Motor neuron (in vitro differentiated cells): Measurements from ENCODE around the gene SUPV3L1. TPM values are rescaled to one million over a fixed set of nuclear protein-coding genes. Genes with fewer than 3 reads are reported as not detected.

ENCODE experiments used
- ATAC-seq, 8 experiments: fragments of 200-7000 bp; cut with Tn5 transposase; replicated peaks in 6 of 8; 2 replicates each; pipeline ENCODE4 v1.8.0; 2021; ENCODE audit warnings: mild to moderate bottlenecking in 8 of 8, moderate library complexity in 8 of 8
- H3K27ac ChIP-seq, 2 donors: fragments of 250-450 bp; sonication (Bioruptor Pico); 2 replicates each; pipeline ENCODE4 v1.9.0; 2021; ENCODE audit warnings: antibody characterized with exemption in 2 of 2, mild to moderate bottlenecking in 2 of 2, moderate library complexity in 1 of 2
- H3K4me1 ChIP-seq, 2 donors: fragments of 250-450 bp; sonication (Bioruptor Pico); replicated peaks in 1 of 2; 2 replicates each; pipeline ENCODE4 v1.6.1; 2021; ENCODE audit warnings: antibody characterized with exemption in 2 of 2, mild to moderate bottlenecking in 2 of 2, moderate library complexity in 1 of 2
- H3K4me3 ChIP-seq, 5 donors: fragments of 250-450 bp; sonication (Bioruptor Pico); 2 replicates each; pipeline ENCODE4 v1.9.0; 2021; ENCODE audit warnings: antibody characterized with exemption in 5 of 5, mild to moderate bottlenecking in 5 of 5, moderate library complexity in 4 of 5
- WGBS, 10 experiments: fragments of 450-650 bp; shearing (Covaris generic); methylation state at CpG; one replicate each; pipeline ENCODE4 v1.0.0; 2022; 5-methylcytosine and 5-hydroxymethylcytosine counted together
- in situ Hi-C, 9 experiments: fragments of 400-800 bp; cut with MboI; loops; one replicate each; pipeline ENCODE4 v1.15.0; 2021; ENCODE audit warnings: low sequenced_read_pairs in 9 of 9, low pct_unique_long_range_greater_than_20kb in 2 of 9; ENCODE audit not compliant: unreplicated experiment in 9 of 9
- total RNA-seq, 8 experiments: library from RNA; unstranded; fragments of 300-600 nt; gene quantifications; 2 replicates each; pipeline versions ENCODE4 v1.2.3 to v1.2.4, GENCODE V29; 2022

SUPV3L1 gene
- total RNA-seq, 8 experiments from 2014 or later: 25.3 to 67.5 (median 37.4) TPM

DNA sequence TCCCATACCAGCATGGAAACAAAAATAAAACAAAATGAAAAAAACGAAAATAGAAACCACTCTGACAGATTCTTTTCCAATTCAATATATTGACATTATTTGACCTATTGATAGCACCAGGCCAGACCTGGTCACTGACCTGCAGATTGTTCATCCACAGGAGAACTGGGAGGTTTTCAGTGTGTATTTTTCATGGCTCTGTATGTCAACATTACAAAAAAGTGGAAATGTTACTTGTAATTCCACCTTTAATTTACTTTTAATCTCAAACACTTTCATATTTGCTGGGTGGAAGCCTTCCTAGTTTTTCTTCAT lies 43.0 kb downstream of the SUPV3L1 start:
- H3K4me3 ChIP-seq: no peak overlapping the region
- in situ Hi-C loops: loop anchor here in 2 of 9 experiments (10.0 to 25.0 kb wide), 2 partner anchors 172 to 414 kb away; partner anchors contain the start of gene FAM241B (in 1 of the 2)
- WGBS, 10 experiments: 0 to 40% (median 9%) methylated on average over 1 of the region's 1 CpG; no CpG with 5 or more reads in 4 of the 10 experiments
- H3K4me1 ChIP-seq: peaks cover 4 to 9% of the 10 kb centered on the region in 2 donors
- no peak for ATAC-seq
- no peak overlapping the region for H3K27ac ChIP-seq

DNA sequence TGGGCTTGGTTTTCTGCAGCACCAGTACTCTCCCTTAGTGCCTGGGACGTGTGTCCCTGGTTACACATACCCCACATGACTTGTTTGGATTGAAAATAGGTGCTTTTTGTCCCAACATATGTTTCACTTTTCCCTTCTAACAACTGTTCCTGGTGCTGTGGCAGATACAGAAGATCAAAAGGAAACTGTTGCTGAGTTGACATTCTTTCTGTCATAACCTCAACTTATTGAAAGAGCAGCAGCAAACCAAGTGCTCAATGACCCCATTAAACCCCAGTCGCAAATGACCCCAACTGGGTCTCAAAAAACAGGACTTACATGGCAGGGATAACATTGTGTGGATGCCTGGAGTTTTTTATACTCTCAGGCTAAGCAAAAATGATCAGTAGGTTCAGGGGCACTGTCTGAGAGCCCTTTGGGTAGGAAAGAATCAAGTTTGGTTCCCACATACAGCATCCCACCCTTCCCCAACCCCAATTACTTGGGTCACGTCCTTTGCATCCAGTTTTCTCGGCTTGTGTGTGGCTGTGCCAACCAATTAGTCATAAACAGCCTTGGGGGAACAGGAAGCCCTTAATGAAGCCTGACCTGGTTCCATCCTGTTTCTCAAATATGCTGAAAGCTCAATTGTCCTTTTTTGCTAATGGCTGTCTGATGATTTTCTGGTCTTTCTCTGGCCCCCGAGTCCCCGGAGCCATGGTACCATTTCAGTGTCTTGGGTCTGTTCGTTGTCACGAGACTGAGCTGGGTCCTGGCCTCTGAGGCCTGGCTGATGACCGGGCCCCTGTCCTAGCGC lies 45.0 kb downstream of the SUPV3L1 start:
- 0 to 92% (median 80%) methylated on average over 1 to 10 of the region's 10 CpGs; no CpG with 5 or more reads in 1 of the 10 experiments for WGBS, 10 experiments
- in situ Hi-C loops: loop anchor here in 3 of 9 experiments (10.0 to 25.0 kb wide), 3 partner anchors 162 to 412 kb away; partner anchors contain the start of gene FAM241B (in 1 of the 3)
- H3K27ac ChIP-seq: peak overlapping the region in 1 of 2 donors; percentile 36
- peak in 1 of 8 experiments; percentile 18 for ATAC-seq
- H3K4me1 ChIP-seq: peaks cover 4 to 9% of the 10 kb centered on the region in 2 donors
- H3K4me3 ChIP-seq: no peak overlapping the region

DNA sequence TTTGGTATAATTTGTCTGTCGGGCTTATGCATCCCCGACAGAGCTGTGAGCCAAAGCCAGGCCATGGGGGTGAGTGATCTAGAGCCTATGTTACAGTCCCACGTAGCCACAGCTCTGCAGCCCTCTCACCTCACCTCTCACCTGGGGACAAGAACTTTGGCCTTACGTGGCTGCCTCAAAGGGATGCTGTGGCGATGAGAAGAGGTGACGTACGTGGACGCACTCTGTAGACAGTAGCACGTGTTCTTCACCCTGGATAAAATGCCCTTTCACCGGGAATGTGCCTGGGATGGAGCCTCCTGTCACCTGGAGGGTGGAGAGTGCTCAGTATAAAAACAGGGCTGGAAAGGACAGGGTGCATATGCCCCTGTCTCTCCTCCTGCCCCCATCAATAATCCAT lies 45.6 kb downstream of the SUPV3L1 start:
- peak in 2 of 8 experiments; percentile 25 to 46 for ATAC-seq
- peak overlapping the region in 1 of 2 donors; percentile 36 for H3K27ac ChIP-seq
- in situ Hi-C loops: loop anchor here in 2 of 9 experiments (10.0 to 25.0 kb wide), 2 partner anchors 162 to 169 kb away; no protein-coding TSS in a partner anchor
- H3K4me3 ChIP-seq: no peak overlapping the region
- 63 to 89% (median 80%) methylated on average over 2 to 8 of the region's 10 CpGs; no CpG with 5 or more reads in 7 of the 10 experiments for WGBS, 10 experiments
- peaks cover 4 to 9% of the 10 kb centered on the region in 2 donors for H3K4me1 ChIP-seq

DNA sequence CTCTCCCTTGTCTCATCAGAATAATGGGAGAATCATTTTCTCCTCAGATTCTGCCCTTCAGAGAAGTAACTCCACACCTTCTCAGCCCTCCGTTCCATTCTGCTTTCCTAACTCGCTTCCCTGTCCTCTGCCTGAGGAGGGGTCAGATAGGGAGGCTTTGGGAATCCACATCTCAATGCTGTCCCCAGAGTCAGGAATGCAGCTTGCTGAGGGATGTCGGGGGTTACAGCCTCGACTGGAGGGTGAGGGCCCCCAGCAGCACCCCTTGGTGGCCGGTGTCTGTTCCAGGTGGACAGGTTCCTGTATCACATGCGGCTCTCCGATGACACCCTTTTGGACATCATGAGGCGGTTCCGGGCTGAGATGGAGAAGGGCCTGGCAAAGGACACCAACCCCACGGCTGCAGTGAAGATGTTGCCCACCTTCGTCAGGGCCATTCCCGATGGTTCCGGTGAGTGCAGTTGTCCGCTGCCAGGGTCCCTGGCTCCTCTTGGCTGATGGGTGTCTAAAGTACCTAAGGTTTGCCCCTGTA lies 47.0 kb downstream of the SUPV3L1 start:
- no peak overlapping the region for H3K4me3 ChIP-seq
- 60 to 90% (median 79%) methylated on average over 1 to 8 of the region's 14 CpGs; no CpG with 5 or more reads in 5 of the 10 experiments for WGBS, 10 experiments
- ATAC-seq: no peak
- in situ Hi-C loops: loop anchor here in 2 of 9 experiments (10.0 to 25.0 kb wide), 2 partner anchors 160 to 168 kb away; no protein-coding TSS in a partner anchor
- H3K4me1 ChIP-seq: peaks cover 4 to 9% of the 10 kb centered on the region in 2 donors
- no peak overlapping the region for H3K27ac ChIP-seq

DNA sequence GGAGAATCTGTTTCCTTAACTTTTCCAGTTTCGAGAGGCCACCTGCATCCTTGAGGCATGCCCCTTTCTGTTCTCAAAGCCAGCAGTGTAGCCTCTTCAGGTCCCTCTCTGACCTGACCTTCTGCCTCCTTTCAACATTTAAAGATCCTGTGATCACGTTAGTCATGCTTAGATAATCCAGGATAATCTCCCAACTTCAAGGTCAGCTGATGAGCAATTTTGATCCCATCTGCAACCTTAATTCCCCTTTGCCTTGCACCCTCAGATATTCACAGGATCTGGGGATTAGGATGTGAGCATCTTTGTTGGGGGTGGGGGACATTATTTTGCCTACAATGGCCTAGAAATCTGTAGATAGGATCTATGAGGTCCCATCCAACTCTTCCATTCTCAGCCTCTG lies 48.1 kb downstream of the SUPV3L1 start:
- Histone ChIP-seq H3K4me1 (peaks cover 4 to 9% of the 10 kb centered on the region in 2 donors), H3K27ac (no peak overlapping the region), H3K4me3 (no peak overlapping the region)
- ATAC-seq: no peak
- in situ Hi-C loops: loop anchor here in 2 of 9 experiments (10.0 to 25.0 kb wide), 2 partner anchors 159 to 167 kb away; no protein-coding TSS in a partner anchor
- WGBS, 10 experiments: 29 to 100% (median 73%) methylated on average over 1 to 2 of the region's 2 CpGs; no CpG with 5 or more reads in 2 of the 10 experiments

DNA sequence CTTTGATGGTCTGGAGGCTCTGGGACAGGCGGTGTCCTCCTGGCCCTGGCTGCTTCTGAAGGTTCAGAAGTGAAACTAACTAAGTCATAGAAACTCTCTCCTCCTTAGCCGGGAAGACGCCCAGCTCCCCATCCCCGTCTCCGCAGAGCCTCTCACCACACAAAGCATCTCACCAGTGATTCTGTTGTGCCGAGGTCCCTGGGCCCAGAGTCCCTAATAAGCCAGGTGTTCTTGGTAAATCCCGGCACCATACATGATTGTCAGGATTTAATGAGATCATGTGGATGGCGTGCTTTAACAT lies 49.5 kb downstream of the SUPV3L1 start:
- Histone ChIP-seq H3K4me1 (peaks cover 4 to 9% of the 10 kb centered on the region in 2 donors), H3K27ac (no peak overlapping the region), H3K4me3 (no peak overlapping the region)
- in situ Hi-C loops: loop anchor here in 2 of 9 experiments (10.0 to 25.0 kb wide), 2 partner anchors 158 to 165 kb away; no protein-coding TSS in a partner anchor
- peak in 1 of 8 experiments; percentile 16 for ATAC-seq
- 68 to 100% (median 90%) methylated on average over 1 to 5 of the region's 8 CpGs; no CpG with 5 or more reads in 4 of the 10 experiments for WGBS, 10 experiments

DNA sequence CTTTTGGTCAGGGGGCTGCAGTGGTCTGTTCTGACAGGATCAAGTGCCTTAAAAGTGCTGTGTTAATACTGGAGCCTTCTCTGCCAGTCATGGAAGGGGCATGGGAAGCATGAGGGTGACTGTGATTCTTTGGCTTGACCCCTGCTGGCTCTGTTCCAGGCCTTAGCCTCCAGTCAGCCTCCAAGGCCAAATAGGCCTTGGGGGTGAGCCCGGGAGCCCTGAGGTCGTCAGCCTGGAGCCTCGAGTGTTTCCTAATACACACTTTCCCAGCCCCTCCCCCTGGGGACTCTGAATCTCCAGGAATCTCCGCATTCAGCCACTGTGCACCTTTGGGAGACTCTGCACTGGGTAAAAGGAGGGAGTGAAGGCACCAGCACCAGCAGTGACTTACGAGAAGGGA lies 50.1 kb downstream of the SUPV3L1 start:
- Histone ChIP-seq H3K4me1 (peaks cover 4 to 8% of the 10 kb centered on the region in 2 donors), H3K4me3 (no peak overlapping the region), H3K27ac (no peak overlapping the region)
- in situ Hi-C loops: loop anchor here in 7 of 9 experiments (10.0 to 25.0 kb wide), 4 partner anchors 155 to 175 kb away; no protein-coding TSS in a partner anchor
- no peak for ATAC-seq
- 0 to 100% (median 83%) methylated on average over 1 to 2 of the region's 5 CpGs; no CpG with 5 or more reads in 7 of the 10 experiments for WGBS, 10 experiments

DNA sequence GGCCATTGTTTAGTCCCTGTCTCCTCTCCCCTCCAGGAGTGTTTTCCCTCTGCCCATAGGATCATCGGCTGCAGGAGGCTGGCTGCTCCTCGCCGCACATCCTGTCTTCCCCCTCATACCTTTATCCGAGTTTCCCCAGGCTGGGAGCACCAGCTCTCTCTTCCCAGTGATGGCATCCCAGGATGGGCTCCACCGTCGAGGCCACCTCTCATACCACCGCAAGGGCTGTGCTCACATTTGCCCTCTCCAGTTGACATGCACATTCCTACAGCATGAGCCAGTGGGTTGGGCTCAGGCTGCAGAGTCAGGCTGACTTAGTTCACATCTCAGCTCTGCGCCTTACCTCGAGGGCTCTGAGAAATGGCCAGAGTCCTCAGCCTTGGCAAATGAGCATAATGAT lies 52.2 kb downstream of the SUPV3L1 start:
- ATAC-seq: peak in 5 of 8 experiments; percentile 52 to 100 (median 61)
- Histone ChIP-seq H3K4me1 (no peaks in the 10 kb centered on the region), H3K27ac (no peak overlapping the region), H3K4me3 (no peak overlapping the region)
- in situ Hi-C loops: loop anchor here in 7 of 9 experiments (10.0 to 25.0 kb wide), 4 partner anchors 153 to 173 kb away; no protein-coding TSS in a partner anchor
- WGBS, 10 experiments: 40 to 85% (median 65%) methylated on average over 1 to 4 of the region's 9 CpGs; no CpG with 5 or more reads in 4 of the 10 experiments

DNA sequence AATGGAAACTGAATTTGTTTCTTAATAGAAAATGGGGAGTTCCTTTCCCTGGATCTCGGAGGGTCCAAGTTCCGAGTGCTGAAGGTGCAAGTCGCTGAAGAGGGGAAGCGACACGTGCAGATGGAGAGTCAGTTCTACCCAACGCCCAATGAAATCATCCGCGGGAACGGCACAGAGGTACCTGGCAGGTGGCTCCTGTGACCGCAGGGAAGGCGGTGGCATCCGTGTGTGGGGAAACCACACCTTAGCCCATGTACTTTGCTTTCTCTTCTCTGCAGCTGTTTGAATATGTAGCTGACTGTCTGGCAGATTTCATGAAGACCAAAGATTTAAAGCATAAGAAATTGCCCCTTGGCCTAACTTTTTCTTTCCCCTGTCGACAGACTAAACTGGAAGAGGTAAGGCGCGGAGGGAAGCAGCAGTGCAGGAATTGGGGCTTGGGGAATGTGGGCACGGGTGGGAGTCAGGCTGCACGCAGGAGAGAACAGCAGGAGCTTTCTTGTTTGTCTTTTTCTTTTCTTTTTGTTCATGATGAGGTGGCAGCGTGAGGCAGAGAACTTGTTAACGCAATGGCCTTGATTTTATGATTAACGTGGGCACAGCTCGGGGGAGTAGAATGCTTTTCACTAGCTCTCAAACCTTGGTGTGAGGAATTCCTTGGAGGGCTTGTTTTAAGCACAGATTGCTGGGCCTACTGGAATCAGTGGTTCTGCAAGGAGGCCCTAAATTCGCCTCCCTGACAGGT lies 52.9 kb downstream of the SUPV3L1 start:
- Histone ChIP-seq H3K27ac (no peak overlapping the region), H3K4me3 (no peak overlapping the region), H3K4me1 (peaks cover 0 to 3% of the 10 kb centered on the region in 2 donors)
- in situ Hi-C loops: loop anchor here in 7 of 9 experiments (10.0 to 25.0 kb wide), 4 partner anchors 152 to 172 kb away; no protein-coding TSS in a partner anchor
- WGBS, 10 experiments: 60 to 100% (median 81%) methylated on average over 1 to 16 of the region's 22 CpGs; no CpG with 5 or more reads in 1 of the 10 experiments
- ATAC-seq: no peak

DNA sequence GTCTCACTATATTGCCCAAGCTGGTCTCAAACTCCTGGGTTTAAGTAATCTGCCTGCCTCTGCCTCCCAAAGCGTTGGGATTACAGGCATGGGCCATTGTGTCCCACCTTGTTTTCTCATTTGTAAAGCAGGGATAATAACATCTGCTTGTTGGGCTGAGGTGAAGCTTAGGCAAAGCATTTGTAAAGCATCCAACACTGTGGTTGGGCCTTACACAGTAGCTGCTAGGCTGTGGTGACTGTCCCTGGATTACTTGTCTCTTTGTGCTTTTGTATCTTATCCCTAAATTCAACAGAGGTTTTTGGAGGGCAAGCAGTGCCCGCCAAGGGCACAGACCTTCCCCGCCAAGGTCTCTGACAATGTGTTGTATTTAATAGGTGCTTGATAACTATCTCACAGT lies 54.4 kb downstream of the SUPV3L1 start:
- no peak for ATAC-seq
- Histone ChIP-seq H3K4me1 (peaks cover 0 to 7% of the 10 kb centered on the region in 2 donors), H3K27ac (no peak overlapping the region), H3K4me3 (no peak overlapping the region)
- in situ Hi-C loops: loop anchor here in 7 of 9 experiments (10.0 to 25.0 kb wide), 4 partner anchors 150 to 170 kb away; no protein-coding TSS in a partner anchor
- WGBS, 10 experiments: 79 to 100% (median 93%) methylated on average over 1 to 3 of the region's 3 CpGs

DNA sequence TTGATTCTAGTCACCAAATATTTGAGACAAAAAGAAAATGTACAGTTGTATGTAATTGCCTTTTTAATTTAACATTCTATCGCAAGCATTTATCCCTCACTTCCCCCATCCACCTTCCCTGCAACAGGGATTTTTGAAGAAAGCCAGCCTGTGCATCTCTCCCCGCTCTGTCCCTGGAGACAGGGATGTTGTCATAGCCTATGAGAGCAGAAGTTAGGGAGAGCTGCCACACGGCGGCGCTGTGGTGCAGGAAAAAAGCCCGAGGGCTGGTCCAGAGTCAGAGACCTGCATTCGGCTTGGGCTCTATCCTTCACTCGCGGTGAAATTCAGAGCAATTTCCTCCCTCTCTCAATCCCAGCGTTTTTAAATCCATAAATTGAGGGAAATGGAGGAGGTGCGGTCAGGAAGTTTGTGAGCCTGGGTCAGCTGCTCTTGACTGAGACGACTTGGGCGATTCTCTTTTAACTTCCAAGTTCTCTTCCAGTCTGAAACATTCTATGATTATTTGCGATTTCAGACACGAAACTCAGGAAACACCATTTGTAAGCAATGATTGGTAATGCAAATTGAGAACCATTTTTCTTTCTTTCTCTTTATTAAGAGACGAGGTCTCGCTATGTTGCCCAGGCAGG lies 57.6 kb downstream of the SUPV3L1 start:
- 1 to 65% (median 22%) methylated on average over 2 to 14 of the region's 17 CpGs for WGBS, 10 experiments
- no peak overlapping the region for H3K27ac ChIP-seq
- peak; percentile 87 to 100 (median 100) for ATAC-seq
- in situ Hi-C loops: loop anchor here in 8 of 9 experiments (5.0 to 25.0 kb wide), 5 partner anchors 147 to 167 kb away; no protein-coding TSS in a partner anchor
- H3K4me1 ChIP-seq: peaks cover 2 to 7% of the 10 kb centered on the region in 2 donors
- no peak overlapping the region for H3K4me3 ChIP-seq

DNA sequence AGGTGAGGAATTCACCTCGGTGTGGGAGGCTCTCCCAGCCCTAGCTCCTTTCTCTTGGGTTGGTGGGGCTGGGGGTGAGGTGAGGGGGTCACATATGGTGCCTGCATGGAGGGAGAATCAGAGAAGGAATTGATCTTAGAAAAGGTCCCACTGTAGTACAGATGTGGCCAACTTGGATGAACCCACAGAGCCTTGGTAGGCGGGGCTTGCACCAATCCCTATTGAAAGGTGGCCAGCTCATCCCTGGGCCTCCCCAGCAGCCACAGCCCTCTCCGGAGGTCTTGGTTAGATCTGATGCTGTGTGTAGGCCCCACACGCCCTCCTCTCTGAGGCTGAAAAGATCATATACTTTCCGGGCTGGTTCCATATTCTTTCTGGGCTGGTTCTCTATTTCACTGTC lies 59.1 kb downstream of the SUPV3L1 start:
- WGBS, 10 experiments: 0 to 100% (median 90%) methylated on average over 1 to 2 of the region's 5 CpGs; no CpG with 5 or more reads in 5 of the 10 experiments
- no peak overlapping the region for H3K27ac ChIP-seq
- peak in 1 of 8 experiments; percentile 23 for ATAC-seq
- in situ Hi-C loops: loop anchor here in 8 of 9 experiments (5.0 to 25.0 kb wide), 5 partner anchors 146 to 166 kb away; no protein-coding TSS in a partner anchor
- H3K4me3 ChIP-seq: no peak overlapping the region
- H3K4me1 ChIP-seq: peaks cover 9 to 13% of the 10 kb centered on the region in 2 donors
